HEK293 (cell line): ENCODE measurements around the gene ANKRD44.

Experiments used
- CTCF ChIA-PET: fragments of 350-600 bp; formaldehyde crosslinking; extraction: SDS; loops from one replicate; lab custom pipeline; 2021; ENCODE audit warnings: antibody characterized with exemption; lab: Yijun Ruan, JAX
- POLR2A ChIA-PET: fragments of 300-600 bp; formaldehyde crosslinking; extraction: SDS; loops from one replicate; lab custom pipeline; 2020; ENCODE audit warnings: antibody characterized with exemption, inconsistent platforms; lab: Yijun Ruan, JAX
- H3K27ac ChIP-seq: fragments of 200-500 bp; sonication (Bioruptor generic); 2 replicates; pipeline ENCODE4 v1.5.1; 2014; ENCODE audit warnings: low read depth, low read length, control low read depth, inconsistent platforms; ENCODE audit errors: extremely low read depth
- H3K36me3 ChIP-seq, 2 experiments: fragments of 200-500 bp in 1 of 2; sonication (Bioruptor generic) in 1 of 2; 1 replicate in 1 of 2; 2 replicates in 1 of 2; pipeline ENCODE4 v1.5.1; 2014 to 2017; ENCODE audit warnings: inconsistent platforms in 2 of 2, low read length in 2 of 2; ENCODE audit not compliant: control insufficient read depth in 2 of 2, insufficient read depth in 1 of 2
- H3K4me1 ChIP-seq: fragments of 200-500 bp; sonication (Bioruptor generic); 2 replicates; pipeline ENCODE4 v1.5.1; 2014; ENCODE audit warnings: mild to moderate bottlenecking, low read length, inconsistent platforms; ENCODE audit not compliant: control insufficient read depth, insufficient read depth
- H3K4me3 ChIP-seq: 2 replicates; pipeline ENCODE4 v1.5.1; 2011; ENCODE audit warnings: low read depth, mild to moderate bottlenecking, control low read depth, low read length, moderate library complexity
- H3K9me3 ChIP-seq: fragments of 200-500 bp; sonication (Bioruptor generic); 2 replicates; pipeline ENCODE4 v1.5.1; 2014; ENCODE audit warnings: low read depth, low read length, inconsistent platforms; ENCODE audit not compliant: control insufficient read depth, insufficient read depth
- FEZF1 ChIP-seq: fragments of 450-650 bp; formaldehyde crosslinking; IDR thresholded peaks from 2 replicates; pipeline ENCODE4 v1.5.1; 2016; ENCODE audit warnings: missing biosample characterization, missing genetic modification characterization
- GFI1B ChIP-seq: fragments of 450-650 bp; formaldehyde crosslinking; IDR thresholded peaks from 2 replicates; pipeline ENCODE4 v1.5.1; 2016; ENCODE audit warnings: missing biosample characterization, missing genetic modification characterization
- HOXA7 ChIP-seq: sonication (generic); formaldehyde crosslinking; IDR thresholded peaks from 2 replicates; pipeline ENCODE4 v1.8.1; 2022; ENCODE audit warnings: missing genetic modification reagents, borderline replicate concordance
- MZF1 ChIP-seq: fragments of 450-650 bp; formaldehyde crosslinking; IDR thresholded peaks from 2 replicates; pipeline ENCODE4 v1.5.1; 2017; ENCODE audit warnings: missing biosample characterization, missing genetic modification characterization, borderline replicate concordance
- OSR2 ChIP-seq: fragments of 450-650 bp; formaldehyde crosslinking; IDR thresholded peaks from 2 replicates; pipeline ENCODE4 v1.5.1; 2016; ENCODE audit warnings: missing biosample characterization, missing genetic modification characterization
- SCRT2 ChIP-seq: fragments of 450-650 bp; formaldehyde crosslinking; IDR thresholded peaks from 2 replicates; pipeline ENCODE4 v1.5.1; 2016; ENCODE audit warnings: missing biosample characterization, missing genetic modification characterization
- YY1 ChIP-seq: fragments of 450-650 bp; formaldehyde crosslinking; IDR thresholded peaks from 2 replicates; pipeline ENCODE4 v1.5.1; 2018; ENCODE audit warnings: missing biosample characterization, missing genetic modification characterization
- ZBTB8A ChIP-seq: fragments of 450-650 bp; formaldehyde crosslinking; IDR thresholded peaks from 2 replicates; pipeline ENCODE4 v1.5.1; 2016; ENCODE audit warnings: missing biosample characterization, missing genetic modification characterization
- ZIC2 ChIP-seq: fragments of 450-650 bp; formaldehyde crosslinking; IDR thresholded peaks from 2 replicates; pipeline ENCODE4 v1.5.1; 2016; ENCODE audit warnings: missing biosample characterization, missing genetic modification characterization
- ZNF157 ChIP-seq: fragments of 450-650 bp; formaldehyde crosslinking; IDR thresholded peaks from 2 replicates; pipeline ENCODE4 v1.5.1; 2016; ENCODE audit warnings: missing biosample characterization, missing genetic modification characterization
- ZNF19 ChIP-seq: fragments of 450-650 bp; formaldehyde crosslinking; IDR thresholded peaks from 2 replicates; pipeline ENCODE4; 2016; ENCODE audit warnings: missing biosample characterization, missing genetic modification characterization, low read depth
- ZNF266 ChIP-seq: fragments of 450-650 bp; formaldehyde crosslinking; IDR thresholded peaks from 2 replicates; pipeline ENCODE4 v1.5.1; 2016; ENCODE audit warnings: missing biosample characterization, missing genetic modification characterization, low read depth
- ZNF280D ChIP-seq: fragments of 450-650 bp; formaldehyde crosslinking; IDR thresholded peaks from 2 replicates; pipeline ENCODE4 v1.5.1; 2016; ENCODE audit warnings: missing biosample characterization, missing genetic modification characterization
- ZNF362 ChIP-seq: fragments of 450-650 bp; formaldehyde crosslinking; IDR thresholded peaks from 2 replicates; pipeline ENCODE4 v1.5.1; 2016; ENCODE audit warnings: missing biosample characterization, missing genetic modification characterization
- ZNF473 ChIP-seq: fragments of 450-650 bp; formaldehyde crosslinking; IDR thresholded peaks from 2 replicates; pipeline ENCODE4 v1.5.1; 2017; ENCODE audit warnings: missing biosample characterization, missing genetic modification characterization
- ZNF514 ChIP-seq: fragments of 450-650 bp; formaldehyde crosslinking; IDR thresholded peaks from 2 replicates; pipeline ENCODE4 v1.5.1; 2016; ENCODE audit warnings: missing biosample characterization, missing genetic modification characterization
- ZNF529 ChIP-seq: fragments of 450-650 bp; formaldehyde crosslinking; IDR thresholded peaks from 2 replicates; pipeline ENCODE4 v1.5.1; 2017; ENCODE audit warnings: missing genetic modification characterization, missing biosample characterization; ENCODE audit not compliant: insufficient replicate concordance
- ZNF561 ChIP-seq: fragments of 450-650 bp; IDR thresholded peaks from 2 replicates; pipeline ENCODE4 v1.5.1; 2018; ENCODE audit warnings: missing biosample characterization, missing genetic modification characterization, borderline replicate concordance
- ZNF600 ChIP-seq: fragments of 450-650 bp; formaldehyde crosslinking; IDR thresholded peaks from 2 replicates; pipeline ENCODE4 v1.5.1; 2016; ENCODE audit warnings: missing biosample characterization, missing genetic modification characterization
- ZNF626 ChIP-seq: fragments of 450-650 bp; sonication (Bioruptor Pico); formaldehyde crosslinking; IDR thresholded peaks from 2 replicates; pipeline ENCODE4 v1.5.1; 2018; ENCODE audit warnings: missing biosample characterization, missing genetic modification characterization, inconsistent platforms
- ZNF639 ChIP-seq: fragments of 450-650 bp; formaldehyde crosslinking; IDR thresholded peaks from 2 replicates; pipeline ENCODE4 v1.5.1; 2016; ENCODE audit warnings: missing biosample characterization, missing genetic modification characterization
- ZNF654 ChIP-seq: fragments of 450-650 bp; formaldehyde crosslinking; IDR thresholded peaks from 2 replicates; pipeline ENCODE4 v1.5.1; 2016; ENCODE audit warnings: low read depth, missing biosample characterization, missing genetic modification characterization
- ZNF677 ChIP-seq: fragments of 450-650 bp; IDR thresholded peaks from 2 replicates; pipeline ENCODE4 v1.5.0; 2018; ENCODE audit warnings: missing biosample characterization, mild to moderate bottlenecking, missing genetic modification characterization, moderate library complexity
- ZNF76 ChIP-seq: fragments of 450-650 bp; formaldehyde crosslinking; IDR thresholded peaks from 2 replicates; pipeline ENCODE4; 2016; ENCODE audit warnings: low read depth, missing biosample characterization, missing genetic modification characterization, borderline replicate concordance
- ZSCAN30 ChIP-seq: fragments of 450-650 bp; IDR thresholded peaks from 2 replicates; pipeline ENCODE4 v1.5.1; 2018; ENCODE audit warnings: missing biosample characterization, mild to moderate bottlenecking, missing genetic modification characterization, moderate library complexity
- TF ChIP-seq, protein P1 (sequence below): fragments of 450-650 bp; IDR thresholded peaks from 2 replicates; pipeline ENCODE4 v1.5.1; 2018; ENCODE audit warnings: missing biosample characterization, missing genetic modification characterization
- TF ChIP-seq, protein P2 (sequence below): fragments of 450-650 bp; formaldehyde crosslinking; IDR thresholded peaks from 2 replicates; pipeline ENCODE4 v1.5.1; 2016; ENCODE audit warnings: missing biosample characterization, missing genetic modification characterization

Gene ANKRD44

GRCh38 chr2:197092431-197092830 lies 218.1 kb downstream of the ANKRD44 start (continued):
- TF ChIP-seq YY1 = no peak
- no peak for TF ChIP-seq SCRT2 (tag by site-specific recombination)
- no peak for TF ChIP-seq ZNF529 (tag by site-specific recombination)
- TF ChIP-seq ZSCAN30 (tag by site-specific recombination) = no peak
- TF ChIP-seq, all 188 proteins: peak for 8

DNA sequence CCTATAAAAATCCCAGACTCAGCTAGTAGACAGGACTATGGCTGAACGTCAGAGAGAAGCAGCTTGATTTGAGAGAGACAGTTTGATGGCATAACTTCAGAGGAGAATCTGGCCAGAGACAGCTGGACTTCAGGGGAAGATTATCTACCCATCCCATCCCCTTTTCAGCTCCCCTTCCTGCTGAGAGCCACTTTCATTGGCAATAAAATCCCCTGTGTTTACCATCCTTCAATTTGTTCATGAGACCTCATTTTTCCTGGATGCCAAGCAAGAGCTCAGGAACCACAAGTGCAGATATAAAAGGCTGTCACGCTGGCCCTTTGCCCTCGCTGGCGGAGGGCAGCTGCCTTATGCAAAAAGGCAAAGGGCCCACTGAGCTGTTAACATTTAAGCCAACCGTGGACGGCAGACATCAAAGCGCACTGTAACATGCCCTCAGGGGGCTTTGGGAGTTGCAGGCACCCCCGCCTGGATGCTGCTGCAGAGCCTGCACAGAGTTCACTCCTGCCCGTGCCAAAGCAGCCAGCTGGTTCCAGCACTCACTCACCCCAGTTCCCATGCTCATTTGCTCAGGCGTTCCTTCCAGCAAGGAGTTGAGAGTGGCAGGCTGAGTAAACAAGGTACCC lies 219.7 kb downstream of the ANKRD44 start:
- H3K36me3 ChIP-seq = no peaks in the 10 kb centered on the region
- ChIA-PET CTCF (interaction anchor here (0.7 to 1.6 kb wide), 2 partner anchors 22 to 62 kb away, joined by 3 to 8 read pairs; no protein-coding TSS in a partner anchor), POLR2A (no interaction called here)
- no peak overlapping the region for H3K27ac ChIP-seq
- H3K4me1 ChIP-seq = peaks cover 10% of the 10 kb centered on the region
- H3K9me3 ChIP-seq = no peaks in the 10 kb centered on the region
- no peak overlapping the region for H3K4me3 ChIP-seq
- 0 out of 2 replicates have a peak, but pooled peaks have one; percentile 12 for TF ChIP-seq OSR2 (tag by site-specific recombination)
- no peak for TF ChIP-seq ZNF76 (tag by site-specific recombination)
- TF ChIP-seq ZNF639 (tag by site-specific recombination) = no peak
- TF ChIP-seq, protein P1, sequence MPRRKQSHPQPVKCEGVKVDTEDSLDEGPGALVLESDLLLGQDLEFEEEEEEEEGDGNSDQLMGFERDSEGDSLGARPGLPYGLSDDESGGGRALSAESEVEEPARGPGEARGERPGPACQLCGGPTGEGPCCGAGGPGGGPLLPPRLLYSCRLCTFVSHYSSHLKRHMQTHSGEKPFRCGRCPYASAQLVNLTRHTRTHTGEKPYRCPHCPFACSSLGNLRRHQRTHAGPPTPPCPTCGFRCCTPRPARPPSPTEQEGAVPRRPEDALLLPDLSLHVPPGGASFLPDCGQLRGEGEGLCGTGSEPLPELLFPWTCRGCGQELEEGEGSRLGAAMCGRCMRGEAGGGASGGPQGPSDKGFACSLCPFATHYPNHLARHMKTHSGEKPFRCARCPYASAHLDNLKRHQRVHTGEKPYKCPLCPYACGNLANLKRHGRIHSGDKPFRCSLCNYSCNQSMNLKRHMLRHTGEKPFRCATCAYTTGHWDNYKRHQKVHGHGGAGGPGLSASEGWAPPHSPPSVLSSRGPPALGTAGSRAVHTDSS (tag by site-specific recombination) = no peak
- peak; percentile 72 for TF ChIP-seq ZIC2 (tag by site-specific recombination)
- TF ChIP-seq ZNF626 (tag by site-specific recombination) = no peak
- TF ChIP-seq, protein P2, sequence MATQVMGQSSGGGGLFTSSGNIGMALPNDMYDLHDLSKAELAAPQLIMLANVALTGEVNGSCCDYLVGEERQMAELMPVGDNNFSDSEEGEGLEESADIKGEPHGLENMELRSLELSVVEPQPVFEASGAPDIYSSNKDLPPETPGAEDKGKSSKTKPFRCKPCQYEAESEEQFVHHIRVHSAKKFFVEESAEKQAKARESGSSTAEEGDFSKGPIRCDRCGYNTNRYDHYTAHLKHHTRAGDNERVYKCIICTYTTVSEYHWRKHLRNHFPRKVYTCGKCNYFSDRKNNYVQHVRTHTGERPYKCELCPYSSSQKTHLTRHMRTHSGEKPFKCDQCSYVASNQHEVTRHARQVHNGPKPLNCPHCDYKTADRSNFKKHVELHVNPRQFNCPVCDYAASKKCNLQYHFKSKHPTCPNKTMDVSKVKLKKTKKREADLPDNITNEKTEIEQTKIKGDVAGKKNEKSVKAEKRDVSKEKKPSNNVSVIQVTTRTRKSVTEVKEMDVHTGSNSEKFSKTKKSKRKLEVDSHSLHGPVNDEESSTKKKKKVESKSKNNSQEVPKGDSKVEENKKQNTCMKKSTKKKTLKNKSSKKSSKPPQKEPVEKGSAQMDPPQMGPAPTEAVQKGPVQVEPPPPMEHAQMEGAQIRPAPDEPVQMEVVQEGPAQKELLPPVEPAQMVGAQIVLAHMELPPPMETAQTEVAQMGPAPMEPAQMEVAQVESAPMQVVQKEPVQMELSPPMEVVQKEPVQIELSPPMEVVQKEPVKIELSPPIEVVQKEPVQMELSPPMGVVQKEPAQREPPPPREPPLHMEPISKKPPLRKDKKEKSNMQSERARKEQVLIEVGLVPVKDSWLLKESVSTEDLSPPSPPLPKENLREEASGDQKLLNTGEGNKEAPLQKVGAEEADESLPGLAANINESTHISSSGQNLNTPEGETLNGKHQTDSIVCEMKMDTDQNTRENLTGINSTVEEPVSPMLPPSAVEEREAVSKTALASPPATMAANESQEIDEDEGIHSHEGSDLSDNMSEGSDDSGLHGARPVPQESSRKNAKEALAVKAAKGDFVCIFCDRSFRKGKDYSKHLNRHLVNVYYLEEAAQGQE (tag by site-specific recombination) = no peak
- no peak for TF ChIP-seq ZNF19
- 0 out of 2 replicates have a peak, but pooled peaks have one; percentile 24 for TF ChIP-seq ZNF600
- TF ChIP-seq GFI1B (tag by site-specific recombination) = no peak
- TF ChIP-seq ZNF157 (tag by site-specific recombination) = no peak
- TF ChIP-seq ZBTB8A (tag by site-specific recombination) = no peak
- TF ChIP-seq ZNF473 (tag by site-specific recombination) = no peak
- no peak for TF ChIP-seq ZNF654 (tag by site-specific recombination)
- peak; percentile 99 for TF ChIP-seq MZF1 (tag by site-specific recombination)
- TF ChIP-seq FEZF1 = peak; percentile 97
- TF ChIP-seq ZNF514 (tag by site-specific recombination) = no peak
- no peak for TF ChIP-seq ZNF362 (tag by site-specific recombination)
- TF ChIP-seq ZNF266 (tag by site-specific recombination) = no peak
- TF ChIP-seq ZNF280D = no peak
- TF ChIP-seq ZNF677 (tag by site-specific recombination) = no peak
- TF ChIP-seq ZNF561 (tag by site-specific recombination) = no peak
- no peak for TF ChIP-seq HOXA7 (CRISPR knock-in tag)
